Endothelial cell (in vitro differentiated cells): Measurements from ENCODE around the gene FLOT1. TPM values are rescaled to one million over a fixed set of nuclear protein-coding genes. Genes with fewer than 3 reads are reported as not detected.
"Not testable (repeated sequence)": the region's sequence is repeated elsewhere in the genome, so short reads cannot be mapped to it uniquely, and the experiment has no call there.

Experiments used
- DNase-seq: peaks from one replicate; pipeline ENCODE4 v3.0.0; 2021; ENCODE audit warnings: low spot score
- H3K27ac Mint-ChIP-seq: one replicate; pipeline ENCODE4 v1.8.0; 2021; ENCODE audit warnings: mixed read lengths, inconsistent platforms; ENCODE audit not compliant: unreplicated experiment
- H3K27me3 Mint-ChIP-seq: one replicate; pipeline ENCODE4 v1.8.0; 2021; ENCODE audit warnings: mild to moderate bottlenecking, moderate library complexity, mixed read lengths, inconsistent platforms; ENCODE audit not compliant: unreplicated experiment
- H3K36me3 Mint-ChIP-seq: one replicate; pipeline ENCODE4 v1.8.0; 2021; ENCODE audit warnings: mild to moderate bottlenecking, low read depth, mixed read lengths, inconsistent platforms; ENCODE audit not compliant: unreplicated experiment
- H3K4me1 Mint-ChIP-seq: one replicate; pipeline ENCODE4 v1.8.0; 2021; ENCODE audit warnings: mild to moderate bottlenecking, mixed read lengths, inconsistent platforms; ENCODE audit not compliant: unreplicated experiment
- H3K4me3 Mint-ChIP-seq: one replicate; pipeline ENCODE4 v1.8.0; 2021; ENCODE audit warnings: mild to moderate bottlenecking, mixed read lengths, inconsistent platforms; ENCODE audit not compliant: unreplicated experiment
- H3K9me3 Mint-ChIP-seq: one replicate; pipeline ENCODE4 v1.8.0; 2021; ENCODE audit warnings: mixed read lengths, inconsistent platforms; ENCODE audit not compliant: unreplicated experiment
- CTCF ChIP-seq: fragments of 200-600 bp; sonication (generic); IDR thresholded peaks from one replicate; pipeline ENCODE4 v1.5.0; 2021; ENCODE audit warnings: antibody characterized with exemption; ENCODE audit not compliant: unreplicated experiment
- total RNA-seq: library from RNA; stranded (reverse); fragmentation: NEBNext Ultra II Directional; extraction: Animal tissue kit (Norgen Biotek cat#: 25700); gene quantifications from one replicate; pipeline ENCODE4 v1.2.1, GENCODE V29; 2021; ENCODE audit not compliant: unreplicated experiment

The FLOT1 gene
- total RNA-seq, 1 donor from 2014 or later = 136 TPM

GRCh38 chr6:30757261-30757904 is 14.9 kb upstream of the FLOT1 start:
- Mint-ChIP-seq H3K4me1 (peaks cover 3% of the 10 kb centered on the region), H3K9me3 (no peaks in the 10 kb centered on the region), H3K27me3 (no peaks in the 10 kb centered on the region), H3K36me3 (no peaks in the 10 kb centered on the region), H3K4me3 (no peak overlapping the region), H3K27ac (no peak overlapping the region)
- no peak for TF ChIP-seq CTCF
- DNase-seq = no peak

GRCh38 chr6:30756405-30757003 is 14.0 kb upstream of the FLOT1 start:
- not testable (repeated sequence) for H3K27me3 Mint-ChIP-seq, H3K9me3 Mint-ChIP-seq, H3K4me3 Mint-ChIP-seq, H3K4me1 Mint-ChIP-seq, H3K36me3 Mint-ChIP-seq, DNase-seq, H3K27ac Mint-ChIP-seq

GRCh38 chr6:30754631-30755030 is 12.1 kb upstream of the FLOT1 start:
- no peaks in the 10 kb centered on the region for H3K27me3 Mint-ChIP-seq
- peaks cover 3% of the 10 kb centered on the region for H3K4me1 Mint-ChIP-seq
- H3K4me3 Mint-ChIP-seq = no peak overlapping the region
- H3K27ac Mint-ChIP-seq = no peak overlapping the region
- no peak for TF ChIP-seq CTCF
- H3K36me3 Mint-ChIP-seq = no peaks in the 10 kb centered on the region
- no peak for DNase-seq
- no peaks in the 10 kb centered on the region for H3K9me3 Mint-ChIP-seq

GRCh38 chr6:30752157-30752927 is 9.9 kb upstream of the FLOT1 start:
- Mint-ChIP-seq H3K27ac (no peak overlapping the region), H3K4me3 (no peak overlapping the region), H3K9me3 (no peaks in the 10 kb centered on the region), H3K4me1 (peaks cover 18% of the 10 kb centered on the region), H3K36me3 (no peaks in the 10 kb centered on the region), H3K27me3 (no peaks in the 10 kb centered on the region)
- no peak for DNase-seq
- no peak for TF ChIP-seq CTCF

- H3K9me3 Mint-ChIP-seq = no peaks in the 10 kb centered on the region
- TF ChIP-seq CTCF = no peak
- no peak for DNase-seq
- H3K27me3 Mint-ChIP-seq = no peaks in the 10 kb centered on the region
- H3K36me3 Mint-ChIP-seq = no peaks in the 10 kb centered on the region
- no peak overlapping the region for H3K27ac Mint-ChIP-seq
- H3K4me1 Mint-ChIP-seq = peaks cover 21% of the 10 kb centered on the region
- no peak overlapping the region for H3K4me3 Mint-ChIP-seq
These were observed 7.8 kb upstream of the FLOT1 start for GRCh38 chr6:30750379-30750668.
